Astrocyte (in vitro differentiated cells and primary cell): ENCODE data around the gene ODAPH. TPM values are rescaled to one million over a fixed set of nuclear protein-coding genes. Genes with fewer than 3 reads are reported as not detected.

Source experiments
- DNase-seq: peaks from one replicate; pipeline ENCODE4 v3.0.0-alpha.2; 2010; ENCODE audit warnings: low read depth
- FAIRE-seq: peaks from 2 replicates; lab custom pipeline; 2011; peaks lifted over from hg19 to GRCh38; lab: Jason Lieb, UNC
- H2AFZ ChIP-seq: 2 replicates; pipeline ENCODE4 v1.6.0; 2012; ENCODE audit warnings: low read depth, low read length, inconsistent platforms
- H3K27ac ChIP-seq: 2 replicates; pipeline ENCODE4 v1.5.1; 2011; ENCODE audit warnings: low read depth, low read length, inconsistent platforms
- H3K27me3 ChIP-seq: 2 replicates; pipeline ENCODE4 v1.6.0; 2011; ENCODE audit warnings: low read length, inconsistent platforms; ENCODE audit not compliant: insufficient read depth
- H3K36me3 ChIP-seq: 2 replicates; pipeline ENCODE4 v1.5.1; 2011; ENCODE audit warnings: low read length, inconsistent platforms; ENCODE audit not compliant: insufficient read depth
- H3K4me1 ChIP-seq: 2 replicates; pipeline ENCODE4 v1.5.1; 2011; ENCODE audit warnings: low read length, inconsistent platforms; ENCODE audit not compliant: insufficient read depth
- H3K4me2 ChIP-seq: 2 replicates; pipeline ENCODE4 v1.6.0; 2012; ENCODE audit warnings: low read length, inconsistent platforms
- H3K4me3 ChIP-seq: 2 replicates; pipeline ENCODE4 v1.5.1; 2011; ENCODE audit warnings: low read depth, mild to moderate bottlenecking, low read length, inconsistent platforms; ENCODE audit not compliant: insufficient read depth
- H3K79me2 ChIP-seq: 2 replicates; pipeline ENCODE4 v1.6.0; 2012; ENCODE audit warnings: mild to moderate bottlenecking, low read length, inconsistent platforms; ENCODE audit not compliant: insufficient read depth
- H3K9ac ChIP-seq: 2 replicates; pipeline ENCODE4 v1.6.0; 2012; ENCODE audit warnings: mild to moderate bottlenecking, low read length, inconsistent platforms
- H3K9me3 ChIP-seq: 2 replicates; pipeline ENCODE4 v1.5.1; 2012; ENCODE audit warnings: low read depth, mild to moderate bottlenecking, low read length, inconsistent platforms; ENCODE audit not compliant: insufficient read depth
- H4K20me1 ChIP-seq: 2 replicates; pipeline ENCODE4 v1.6.0; 2012; ENCODE audit warnings: low read length, inconsistent platforms; ENCODE audit not compliant: insufficient read depth
- H3K27ac Mint-ChIP-seq: one replicate; pipeline ENCODE4 v1.8.0; 2021; ENCODE audit warnings: mild to moderate bottlenecking, mixed read lengths; ENCODE audit not compliant: unreplicated experiment
- H3K27me3 Mint-ChIP-seq: one replicate; pipeline ENCODE4 v1.8.0; 2021; ENCODE audit warnings: low read depth, mixed read lengths; ENCODE audit not compliant: unreplicated experiment
- H3K36me3 Mint-ChIP-seq: one replicate; pipeline ENCODE4 v1.8.0; 2021; ENCODE audit warnings: low read depth, mixed read lengths; ENCODE audit not compliant: unreplicated experiment
- H3K4me1 Mint-ChIP-seq: one replicate; pipeline ENCODE4 v1.8.0; 2021; ENCODE audit warnings: low read depth, mixed read lengths; ENCODE audit not compliant: unreplicated experiment
- H3K4me3 Mint-ChIP-seq: one replicate; pipeline ENCODE4 v1.8.0; 2021; ENCODE audit warnings: mild to moderate bottlenecking, moderate library complexity, mixed read lengths; ENCODE audit not compliant: unreplicated experiment
- H3K9me3 Mint-ChIP-seq: one replicate; pipeline ENCODE4 v1.8.0; 2021; ENCODE audit warnings: mild to moderate bottlenecking, mixed read lengths; ENCODE audit not compliant: unreplicated experiment
- EZH2 ChIP-seq: IDR thresholded peaks from 2 replicates; pipeline ENCODE4 v1.6.1; 2012; ENCODE audit warnings: mild to moderate bottlenecking, low read length, inconsistent platforms; ENCODE audit not compliant: insufficient read depth
- total RNA-seq: library from RNA; stranded (reverse); gene quantifications from 2 replicates; pipeline ENCODE4 v1.2.1, GENCODE V29; 2021
- TF ChIP-seq, protein P1 (sequence below): IDR thresholded peaks from 2 replicates; pipeline ENCODE4 v1.5.1; 2011; ENCODE audit warnings: low read depth, mild to moderate bottlenecking, inconsistent platforms, low read length, moderate library complexity; ENCODE audit not compliant: insufficient read depth

Gene ODAPH
- total RNA-seq, 1 donor from 2014 or later = 55.3 TPM

DNA sequence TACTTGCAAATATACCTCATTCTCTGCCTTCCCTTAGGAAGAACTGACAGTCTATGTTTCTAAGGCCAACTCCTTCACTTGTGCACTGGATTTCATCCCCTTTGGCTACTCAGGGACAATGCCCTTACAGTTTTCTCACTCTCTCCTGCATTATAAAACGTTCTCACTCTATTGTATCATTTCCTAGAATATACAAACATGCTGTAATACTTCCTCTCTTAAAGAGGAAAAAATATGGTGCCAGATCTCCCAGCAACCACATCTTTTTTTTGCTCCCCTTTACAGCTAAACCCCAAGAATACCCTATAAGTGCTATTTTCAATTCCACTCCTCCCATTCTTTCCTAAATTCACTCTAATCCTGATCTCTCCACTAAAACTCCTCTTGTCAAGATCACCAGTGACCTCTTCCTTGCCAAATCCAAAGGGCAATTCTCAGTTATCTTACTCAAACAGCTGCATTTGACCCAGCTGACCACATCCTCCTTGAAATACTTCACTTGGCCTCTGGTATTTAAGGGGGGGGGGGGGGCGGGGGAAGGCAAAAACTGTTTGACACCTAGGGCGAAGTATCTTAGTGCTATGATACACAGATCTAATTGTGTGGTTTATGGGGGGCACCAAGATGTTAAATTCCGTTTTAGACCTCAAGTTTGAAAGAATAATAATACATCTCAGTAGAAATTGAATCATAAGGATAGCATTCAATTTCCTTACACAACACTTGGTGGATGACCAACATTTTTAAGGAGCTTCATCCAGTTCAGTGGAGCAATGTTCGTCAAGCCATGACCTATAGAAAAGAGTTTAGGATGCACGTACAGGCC is 43.3 kb upstream of the ODAPH start:
- Histone ChIP-seq H3K9ac (peak overlapping the region; percentile 90), H3K4me1 (peaks cover 21% of the 10 kb centered on the region), H3K27me3 (no peaks in the 10 kb centered on the region), H3K36me3 (peaks cover 3% of the 10 kb centered on the region), H3K4me2 (peak overlapping the region; percentile 91), H3K79me2 (peaks cover 75% of the 10 kb centered on the region), H3K27ac (peak overlapping the region; percentile 93), H3K9me3 (no peaks in the 10 kb centered on the region), H3K4me3 (peak overlapping the region; percentile 91), H2AFZ (no peak overlapping the region), H4K20me1 (peaks cover 33% of the 10 kb centered on the region)
- TF ChIP-seq EZH2 = no peak
- TF ChIP-seq, protein P1, sequence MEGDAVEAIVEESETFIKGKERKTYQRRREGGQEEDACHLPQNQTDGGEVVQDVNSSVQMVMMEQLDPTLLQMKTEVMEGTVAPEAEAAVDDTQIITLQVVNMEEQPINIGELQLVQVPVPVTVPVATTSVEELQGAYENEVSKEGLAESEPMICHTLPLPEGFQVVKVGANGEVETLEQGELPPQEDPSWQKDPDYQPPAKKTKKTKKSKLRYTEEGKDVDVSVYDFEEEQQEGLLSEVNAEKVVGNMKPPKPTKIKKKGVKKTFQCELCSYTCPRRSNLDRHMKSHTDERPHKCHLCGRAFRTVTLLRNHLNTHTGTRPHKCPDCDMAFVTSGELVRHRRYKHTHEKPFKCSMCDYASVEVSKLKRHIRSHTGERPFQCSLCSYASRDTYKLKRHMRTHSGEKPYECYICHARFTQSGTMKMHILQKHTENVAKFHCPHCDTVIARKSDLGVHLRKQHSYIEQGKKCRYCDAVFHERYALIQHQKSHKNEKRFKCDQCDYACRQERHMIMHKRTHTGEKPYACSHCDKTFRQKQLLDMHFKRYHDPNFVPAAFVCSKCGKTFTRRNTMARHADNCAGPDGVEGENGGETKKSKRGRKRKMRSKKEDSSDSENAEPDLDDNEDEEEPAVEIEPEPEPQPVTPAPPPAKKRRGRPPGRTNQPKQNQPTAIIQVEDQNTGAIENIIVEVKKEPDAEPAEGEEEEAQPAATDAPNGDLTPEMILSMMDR = no peak
- Mint-ChIP-seq H3K4me1 (peaks cover 25% of the 10 kb centered on the region), H3K27me3 (no peaks in the 10 kb centered on the region), H3K36me3 (no peaks in the 10 kb centered on the region), H3K27ac (peak overlapping the region; percentile 96), H3K9me3 (no peaks in the 10 kb centered on the region), H3K4me3 (no peak overlapping the region)
- FAIRE-seq = no peak
- DNase-seq = peak; percentile 81

DNA sequence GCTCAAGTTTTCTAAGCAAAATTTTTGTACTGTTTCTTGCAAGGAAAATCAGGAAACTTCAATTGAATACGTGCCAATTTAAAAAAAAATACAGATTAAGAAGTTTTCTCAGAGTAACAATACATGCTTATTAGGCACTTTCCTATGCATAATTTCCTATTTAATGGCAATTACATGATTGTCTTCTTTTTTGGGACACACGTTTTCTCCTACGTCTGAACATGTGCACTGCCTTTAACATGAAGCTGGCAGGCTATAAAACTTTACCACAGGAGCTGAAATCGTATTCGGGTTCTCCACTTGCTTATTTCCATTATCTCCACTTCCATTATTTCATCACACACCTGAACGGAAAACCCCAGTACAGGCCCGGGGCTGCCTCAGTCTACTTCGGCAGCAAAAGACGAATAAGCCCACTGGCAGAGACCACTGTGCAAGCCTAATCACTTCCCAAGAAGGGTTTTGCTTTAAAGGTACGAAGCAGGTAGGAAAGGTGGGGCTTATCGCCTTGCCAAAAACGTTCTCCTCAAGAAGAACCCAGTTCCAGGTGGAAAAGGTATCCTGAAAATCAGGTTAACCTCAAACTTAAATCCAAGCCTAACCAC is 42.2 kb upstream of the ODAPH start:
- Histone ChIP-seq H3K27ac (peak overlapping the region; percentile 93), H2AFZ (peak overlapping the region; percentile 96), H3K36me3 (peaks cover 3% of the 10 kb centered on the region), H4K20me1 (peaks cover 33% of the 10 kb centered on the region), H3K4me2 (peak overlapping the region; percentile 91), H3K9me3 (no peaks in the 10 kb centered on the region), H3K79me2 (peaks cover 68% of the 10 kb centered on the region), H3K9ac (peak overlapping the region; percentile 90), H3K4me1 (peaks cover 21% of the 10 kb centered on the region), H3K4me3 (peak overlapping the region; percentile 91), H3K27me3 (no peaks in the 10 kb centered on the region)
- Mint-ChIP-seq H3K27ac (peak overlapping the region; percentile 96), H3K36me3 (peaks cover 1% of the 10 kb centered on the region), H3K9me3 (no peaks in the 10 kb centered on the region), H3K4me1 (peaks cover 25% of the 10 kb centered on the region), H3K4me3 (no peak overlapping the region), H3K27me3 (no peaks in the 10 kb centered on the region)
- no peak for FAIRE-seq
- DNase-seq = no peak
- TF ChIP-seq, protein P1 = no peak
- TF ChIP-seq EZH2 = no peak
